WTC11 (cell line): ENCODE data around the gene HARS2. TPM values are rescaled to one million over a fixed set of nuclear protein-coding genes. Genes with fewer than 3 reads are reported as not detected.

Experiments used
- ATAC-seq: fragments of 200-7000 bp; cut with Tn5 transposase; 2 replicates; pipeline ENCODE4 v1.10.0; 2021; ENCODE audit warnings: mild to moderate bottlenecking, moderate library complexity
- CTCF ChIA-PET: fragments of 300-600 bp; sonication (Branson Sonifier 250); formaldehyde crosslinking; loops from one replicate; lab custom pipeline; 2021; ENCODE audit warnings: antibody characterized with exemption; lab: Charles Lee
- POLR2A ChIA-PET: fragments of 350-600 bp; sonication (Branson Sonifier 250); formaldehyde crosslinking; loops from one replicate; lab custom pipeline; 2021; ENCODE audit warnings: antibody characterized with exemption; lab: Charles Lee
- DNase-seq: peaks from one replicate; pipeline ENCODE4 v3.0.0; 2021; ENCODE audit warnings: low spot score
- H3K27ac Mint-ChIP-seq: 2 replicates; pipeline ENCODE4 v1.8.0; 2021; ENCODE audit warnings: mixed read lengths
- H3K27me3 Mint-ChIP-seq: 2 replicates; pipeline ENCODE4 v1.8.0; 2021; ENCODE audit warnings: low read depth, mild to moderate bottlenecking, moderate library complexity, mixed read lengths
- H3K36me3 Mint-ChIP-seq: 2 replicates; pipeline ENCODE4 v1.8.0; 2021; ENCODE audit warnings: mixed read lengths
- H3K4me1 Mint-ChIP-seq: 2 replicates; pipeline ENCODE4 v1.8.0; 2022; ENCODE audit warnings: mixed read lengths
- H3K4me3 Mint-ChIP-seq: 2 replicates; pipeline ENCODE4 v1.8.0; 2021; ENCODE audit warnings: mild to moderate bottlenecking, moderate library complexity, mixed read lengths
- H3K9me3 Mint-ChIP-seq: 2 replicates; pipeline ENCODE4 v1.8.0; 2021; ENCODE audit warnings: mixed read lengths
- ATF2 ChIP-seq: sonication (generic); formaldehyde crosslinking; IDR thresholded peaks from 2 replicates; pipeline ENCODE4 v1.8.1; 2022; ENCODE audit warnings: low read depth, missing genetic modification reagents, borderline replicate concordance
- CTCF ChIP-seq: fragments of 200-600 bp; IDR thresholded peaks from 2 replicates; pipeline ENCODE4 v1.8.0; 2022; ENCODE audit warnings: antibody characterized with exemption
- ERG ChIP-seq: fragments of 250-450 bp; sonication (Bioruptor Pico); IDR thresholded peaks from 2 replicates; pipeline ENCODE4 v1.8.0; 2021; ENCODE audit warnings: mild to moderate bottlenecking
- HMGXB4 ChIP-seq: sonication (generic); formaldehyde crosslinking; IDR thresholded peaks from 2 replicates; pipeline ENCODE4 v1.8.1; 2023; ENCODE audit warnings: mild to moderate bottlenecking, moderate library complexity, missing genetic modification reagents
- JUN ChIP-seq: sonication (generic); formaldehyde crosslinking; IDR thresholded peaks from 2 replicates; pipeline ENCODE4 v1.8.0; 2023; ENCODE audit warnings: mild to moderate bottlenecking, missing genetic modification reagents
- NR1H2 ChIP-seq: sonication (generic); formaldehyde crosslinking; IDR thresholded peaks from 2 replicates; pipeline ENCODE4 v1.9.0; 2021; ENCODE audit warnings: mild to moderate bottlenecking, moderate library complexity, missing genetic modification reagents
- NR2C2 ChIP-seq: sonication (generic); formaldehyde crosslinking; IDR thresholded peaks from 2 replicates; pipeline ENCODE4 v1.8.0; 2022; ENCODE audit warnings: mild to moderate bottlenecking, missing genetic modification reagents
- SMAD3 ChIP-seq: sonication (generic); formaldehyde crosslinking; IDR thresholded peaks from 2 replicates; pipeline ENCODE4 v1.8.0; 2022; ENCODE audit warnings: missing genetic modification reagents, mild to moderate bottlenecking, borderline replicate concordance
- STAT6 ChIP-seq: sonication (generic); formaldehyde crosslinking; conservative IDR thresholded peaks from 2 replicates; pipeline ENCODE4 v1.8.1; 2023; ENCODE audit warnings: mild to moderate bottlenecking, low read depth, missing genetic modification reagents, moderate library complexity
- TEAD1 ChIP-seq: sonication (generic); formaldehyde crosslinking; IDR thresholded peaks from 2 replicates; pipeline ENCODE4 v1.8.0; 2022; ENCODE audit warnings: mild to moderate bottlenecking, missing genetic modification reagents
- ZNF232 ChIP-seq: sonication (generic); formaldehyde crosslinking; IDR thresholded peaks from 2 replicates; pipeline ENCODE4 v1.8.0; 2022; ENCODE audit warnings: mild to moderate bottlenecking, missing genetic modification reagents
- ZSCAN18 ChIP-seq: fragments of 250-450 bp; sonication (Bioruptor Pico); IDR thresholded peaks from 2 replicates; pipeline ENCODE4 v2.1.2; 2022; ENCODE audit warnings: mild to moderate bottlenecking, moderate library complexity
- total RNA-seq: library from RNA; stranded (reverse); gene quantifications from 3 replicates; pipeline ENCODE4 v1.2.3, GENCODE V29; 2021
- TF ChIP-seq, protein P1 (sequence below): sonication (generic); formaldehyde crosslinking; IDR thresholded peaks from 2 replicates; pipeline ENCODE4 v1.8.0; 2023; ENCODE audit warnings: missing genetic modification reagents, mild to moderate bottlenecking, borderline replicate concordance
- TF ChIP-seq, protein P2 (sequence below): sonication (generic); formaldehyde crosslinking; IDR thresholded peaks from 2 replicates; pipeline ENCODE4 v1.8.1; 2023; ENCODE audit warnings: mild to moderate bottlenecking, missing genetic modification reagents
- TF ChIP-seq, protein P3 (sequence below): sonication (generic); formaldehyde crosslinking; IDR thresholded peaks from 2 replicates; pipeline ENCODE4 v1.8.1; 2022; ENCODE audit warnings: low read depth, mild to moderate bottlenecking, moderate library complexity, missing genetic modification reagents, borderline replicate concordance

HARS2 gene
- total RNA-seq, 1 experiment from 2014 or later = 28.9 TPM

GRCh38 chr5:140737486-140737885 lies 46.2 kb downstream of the HARS2 start (continued):
- TF ChIP-seq STAT6 (CRISPR knock-in tag) (no peak), NR1H2 (CRISPR knock-in tag) (no peak), SMAD3 (CRISPR knock-in tag) (no peak), TEAD1 (CRISPR knock-in tag) (no peak)
- TF ChIP-seq, protein P1, sequence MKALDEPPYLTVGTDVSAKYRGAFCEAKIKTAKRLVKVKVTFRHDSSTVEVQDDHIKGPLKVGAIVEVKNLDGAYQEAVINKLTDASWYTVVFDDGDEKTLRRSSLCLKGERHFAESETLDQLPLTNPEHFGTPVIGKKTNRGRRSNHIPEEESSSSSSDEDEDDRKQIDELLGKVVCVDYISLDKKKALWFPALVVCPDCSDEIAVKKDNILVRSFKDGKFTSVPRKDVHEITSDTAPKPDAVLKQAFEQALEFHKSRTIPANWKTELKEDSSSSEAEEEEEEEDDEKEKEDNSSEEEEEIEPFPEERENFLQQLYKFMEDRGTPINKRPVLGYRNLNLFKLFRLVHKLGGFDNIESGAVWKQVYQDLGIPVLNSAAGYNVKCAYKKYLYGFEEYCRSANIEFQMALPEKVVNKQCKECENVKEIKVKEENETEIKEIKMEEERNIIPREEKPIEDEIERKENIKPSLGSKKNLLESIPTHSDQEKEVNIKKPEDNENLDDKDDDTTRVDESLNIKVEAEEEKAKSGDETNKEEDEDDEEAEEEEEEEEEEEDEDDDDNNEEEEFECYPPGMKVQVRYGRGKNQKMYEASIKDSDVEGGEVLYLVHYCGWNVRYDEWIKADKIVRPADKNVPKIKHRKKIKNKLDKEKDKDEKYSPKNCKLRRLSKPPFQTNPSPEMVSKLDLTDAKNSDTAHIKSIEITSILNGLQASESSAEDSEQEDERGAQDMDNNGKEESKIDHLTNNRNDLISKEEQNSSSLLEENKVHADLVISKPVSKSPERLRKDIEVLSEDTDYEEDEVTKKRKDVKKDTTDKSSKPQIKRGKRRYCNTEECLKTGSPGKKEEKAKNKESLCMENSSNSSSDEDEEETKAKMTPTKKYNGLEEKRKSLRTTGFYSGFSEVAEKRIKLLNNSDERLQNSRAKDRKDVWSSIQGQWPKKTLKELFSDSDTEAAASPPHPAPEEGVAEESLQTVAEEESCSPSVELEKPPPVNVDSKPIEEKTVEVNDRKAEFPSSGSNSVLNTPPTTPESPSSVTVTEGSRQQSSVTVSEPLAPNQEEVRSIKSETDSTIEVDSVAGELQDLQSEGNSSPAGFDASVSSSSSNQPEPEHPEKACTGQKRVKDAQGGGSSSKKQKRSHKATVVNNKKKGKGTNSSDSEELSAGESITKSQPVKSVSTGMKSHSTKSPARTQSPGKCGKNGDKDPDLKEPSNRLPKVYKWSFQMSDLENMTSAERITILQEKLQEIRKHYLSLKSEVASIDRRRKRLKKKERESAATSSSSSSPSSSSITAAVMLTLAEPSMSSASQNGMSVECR (CRISPR knock-in tag) = no peak
- TF ChIP-seq, all 79 proteins: peak for 0

DNA sequence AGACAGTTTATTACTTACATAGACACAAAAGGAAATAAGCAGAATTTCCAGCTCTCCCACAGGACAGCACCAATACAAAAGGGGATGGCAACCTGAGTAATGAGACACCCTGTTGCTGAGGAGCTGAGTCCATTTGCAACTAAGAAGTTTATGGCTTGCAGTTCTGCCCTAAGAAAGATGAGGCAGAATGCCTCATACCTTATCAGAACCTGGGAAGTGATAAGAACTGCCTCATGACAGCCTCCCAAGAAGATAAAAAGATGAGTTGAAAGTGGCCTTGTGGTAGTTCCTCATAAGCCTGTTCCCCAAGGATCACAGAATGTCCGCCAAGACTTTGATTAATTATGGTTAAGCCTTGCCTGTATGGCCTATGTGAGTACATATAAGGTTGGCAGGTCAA lies 50.7 kb downstream of the HARS2 start:
- Mint-ChIP-seq H3K36me3 (peaks cover under 1% of the 10 kb centered on the region; the same call in 1 of the 2 replicates), H3K27me3 (peaks cover 5% of the 10 kb centered on the region), H3K4me3 (no peak overlapping the region), H3K4me1 (no peaks in the 10 kb centered on the region), H3K9me3 (peaks cover 26% of the 10 kb centered on the region), H3K27ac (no peak overlapping the region)
- POLR2A ChIA-PET = no interaction called here
- ATAC-seq = no peak
- DNase-seq = no peak
- CTCF ChIA-PET = interaction anchor here (1.1 to 2.7 kb wide), 2 partner anchors 22 to 44 kb away, joined by 3 to 11 read pairs; partner anchors contain the start of gene PCDHA1
- TF ChIP-seq, protein P2, sequence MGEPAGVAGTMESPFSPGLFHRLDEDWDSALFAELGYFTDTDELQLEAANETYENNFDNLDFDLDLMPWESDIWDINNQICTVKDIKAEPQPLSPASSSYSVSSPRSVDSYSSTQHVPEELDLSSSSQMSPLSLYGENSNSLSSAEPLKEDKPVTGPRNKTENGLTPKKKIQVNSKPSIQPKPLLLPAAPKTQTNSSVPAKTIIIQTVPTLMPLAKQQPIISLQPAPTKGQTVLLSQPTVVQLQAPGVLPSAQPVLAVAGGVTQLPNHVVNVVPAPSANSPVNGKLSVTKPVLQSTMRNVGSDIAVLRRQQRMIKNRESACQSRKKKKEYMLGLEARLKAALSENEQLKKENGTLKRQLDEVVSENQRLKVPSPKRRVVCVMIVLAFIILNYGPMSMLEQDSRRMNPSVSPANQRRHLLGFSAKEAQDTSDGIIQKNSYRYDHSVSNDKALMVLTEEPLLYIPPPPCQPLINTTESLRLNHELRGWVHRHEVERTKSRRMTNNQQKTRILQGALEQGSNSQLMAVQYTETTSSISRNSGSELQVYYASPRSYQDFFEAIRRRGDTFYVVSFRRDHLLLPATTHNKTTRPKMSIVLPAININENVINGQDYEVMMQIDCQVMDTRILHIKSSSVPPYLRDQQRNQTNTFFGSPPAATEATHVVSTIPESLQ (CRISPR knock-in tag) = no peak
- TF ChIP-seq HMGXB4 (CRISPR knock-in tag) (no peak), NR1H2 (CRISPR knock-in tag) (no peak), ERG (no peak), JUN (CRISPR knock-in tag) (no peak), NR2C2 (CRISPR knock-in tag) (no peak), CTCF (no peak), ZSCAN18 (CRISPR knock-in tag) (no peak), ZNF232 (CRISPR knock-in tag) (no peak), ATF2 (CRISPR knock-in tag) (no peak)
- TF ChIP-seq, protein P3, sequence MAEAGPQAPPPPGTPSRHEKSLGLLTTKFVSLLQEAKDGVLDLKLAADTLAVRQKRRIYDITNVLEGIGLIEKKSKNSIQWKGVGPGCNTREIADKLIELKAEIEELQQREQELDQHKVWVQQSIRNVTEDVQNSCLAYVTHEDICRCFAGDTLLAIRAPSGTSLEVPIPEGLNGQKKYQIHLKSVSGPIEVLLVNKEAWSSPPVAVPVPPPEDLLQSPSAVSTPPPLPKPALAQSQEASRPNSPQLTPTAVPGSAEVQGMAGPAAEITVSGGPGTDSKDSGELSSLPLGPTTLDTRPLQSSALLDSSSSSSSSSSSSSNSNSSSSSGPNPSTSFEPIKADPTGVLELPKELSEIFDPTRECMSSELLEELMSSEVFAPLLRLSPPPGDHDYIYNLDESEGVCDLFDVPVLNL (CRISPR knock-in tag) = no peak
